A549 (cell line): ENCODE results near the gene PLCXD3.

Experiments
- CTCF ChIP-seq: fragments of >200 bp; sonication (Bioruptor Twin); formaldehyde crosslinking; IDR thresholded peaks from 3 replicates; pipeline ENCODE4 v1.5.1; 2016
- EHF ChIP-seq: fragments of 250-450 bp; sonication (Bioruptor Pico); IDR thresholded peaks from 2 replicates; pipeline ENCODE4 v1.5.0; 2020; ENCODE audit warnings: mild to moderate bottlenecking
- FOSB ChIP-seq: fragments of 250-450 bp; sonication (Bioruptor Pico); IDR thresholded peaks from 2 replicates; pipeline ENCODE4 v1.5.0; 2020; ENCODE audit warnings: mild to moderate bottlenecking, moderate library complexity
- MYC ChIP-seq: IDR thresholded peaks from 2 replicates; pipeline ENCODE4 v1.6.1; 2012; ENCODE audit warnings: mild to moderate bottlenecking, inconsistent platforms, low read length, improper control_type of control experiment, borderline replicate concordance
- POLR2A ChIP-seq: IDR thresholded peaks from 2 replicates; pipeline ENCODE4 v1.6.1; 2012; ENCODE audit warnings: mild to moderate bottlenecking, low read length
- RAD21 ChIP-seq, 2 experiments: fragments of >200 bp in 1 of 2; sonication (Bioruptor Twin) in 1 of 2; formaldehyde crosslinking in 1 of 2; IDR thresholded peaks in 1 of 2; conservative IDR thresholded peaks in 1 of 2; 2 replicates in 1 of 2; 3 replicates in 1 of 2; pipeline ENCODE4 v1.6.1; 2012 to 2018; ENCODE audit warnings: inconsistent platforms in 1 of 2
- REST ChIP-seq: fragments of 200-600 bp; sonication (generic); IDR thresholded peaks from 2 replicates; pipeline ENCODE4 v1.6.1; 2016; ENCODE audit warnings: antibody characterized with exemption, mild to moderate bottlenecking, moderate library complexity
- RFX5 ChIP-seq: fragments of 450-650 bp; IDR thresholded peaks from 2 replicates; pipeline ENCODE4 v1.7.1; 2014; ENCODE audit warnings: antibody characterized with exemption, mild to moderate bottlenecking, moderate library complexity
- USF2 ChIP-seq: fragments of 450-650 bp; IDR thresholded peaks from 2 replicates; pipeline ENCODE4 v1.6.1; 2014; ENCODE audit warnings: antibody characterized with exemption

GRCh38 chr5:41363343-41363986 lies 146.9 kb downstream of the PLCXD3 start:
- TF ChIP-seq RAD21 (conservative IDR thresholded peaks at IDR 0.05 in 1 of 2, IDR thresholded peaks at IDR 0.05 in 1 of 2) (no peak), FOSB (no peak), REST (no peak), CTCF (no peak), USF2 (no peak), MYC (no peak), POLR2A (no peak), RFX5 (no peak), EHF (no peak)
